PC-3 (cell line): ENCODE results near the gene FGF18.

Experiments
- CTCF ChIP-seq: fragments of 300-600 bp; sonication (generic); conservative IDR thresholded peaks from 2 replicates; pipeline ENCODE4 v1.5.1; 2017; ENCODE audit warnings: antibody characterized with exemption, low read depth, mild to moderate bottlenecking, low read length
- EZH2 ChIP-seq: fragments of 300-600 bp; sonication (generic); IDR thresholded peaks from one replicate; pipeline ENCODE4 v1.6.1; 2017; ENCODE audit warnings: antibody characterized with exemption, mild to moderate bottlenecking, low read length; ENCODE audit not compliant: unreplicated experiment

- TF ChIP-seq CTCF (no peak), EZH2 (no peak)
Observed at GRCh38 chr5:171386006-171386671, 33.3 kb upstream of the FGF18 start.
